K562 (cell line): ENCODE measurements around the gene FOLR2. TPM values are rescaled to one million over a fixed set of nuclear protein-coding genes. Genes with fewer than 3 reads are reported as not detected.

Experiments used
- ATAC-seq: fragments of 200-7000 bp; cut with Tn5 transposase; 3 replicates; pipeline ENCODE4 v1.9.1; 2020; ENCODE audit warnings: moderate library complexity
- BruUV-seq: library from RNA; stranded (reverse); fragments of 400-500 nt; replicated peaks from 2 replicates; lab custom pipeline; 2021; lab: Mats Ljungman, UMichigan
- CTCF ChIA-PET: fragments of 300-600 bp; formaldehyde crosslinking; extraction: SDS; loops from one replicate; lab custom pipeline; 2021; ENCODE audit warnings: low intra/inter-chr PET ratio; lab: Yijun Ruan, JAX
- POLR2A ChIA-PET: fragments of 300-600, 350-650 bp; sonication (Branson Sonifier 250); formaldehyde crosslinking; extraction: SDS; loops from one replicate; lab custom pipeline; 2021; ENCODE audit warnings: antibody characterized with exemption, inconsistent platforms; lab: Yijun Ruan, JAX
- DNase-seq, 4 experiments: peaks; one replicate each; pipeline versions ENCODE4 v3.0.0 to v3.0.0-alpha.2; 2011 to 2018; ENCODE audit warnings: low spot score in 3 of 4, mixed read lengths in 3 of 4; ENCODE audit errors: extremely low read depth in 1 of 4
- FAIRE-seq: peaks from 2 replicates; lab custom pipeline; 2011; peaks lifted over from hg19 to GRCh38; lab: Jason Lieb, UNC
- H2AFZ ChIP-seq: 2 replicates; pipeline ENCODE4 v1.6.0; 2011; ENCODE audit warnings: low read depth, low read length, control low read depth, inconsistent platforms
- H3K27ac ChIP-seq: fragments of 200-600 bp; 3 replicates; pipeline ENCODE4 v1.8.0; 2011; ENCODE audit warnings: low read depth, mild to moderate bottlenecking, control low read depth, inconsistent platforms, low read length, moderate library complexity, mixed read lengths; ENCODE audit errors: extremely low read depth
- H3K27me3 ChIP-seq, 2 experiments: fragments of 300-600 bp in 1 of 2; 2 replicates in 1 of 2; 3 replicates in 1 of 2; pipeline versions ENCODE4 v1.6.0 to v1.8.0; 2011; ENCODE audit warnings: inconsistent platforms in 2 of 2, low read length in 2 of 2, mild to moderate bottlenecking in 1 of 2, mixed read lengths in 1 of 2, moderate library complexity in 1 of 2; ENCODE audit not compliant: control insufficient read depth in 2 of 2, insufficient read depth in 2 of 2
- H3K36me3 ChIP-seq: fragments of 300-600 bp; 3 replicates; pipeline ENCODE4 v1.8.0; 2011; ENCODE audit warnings: mild to moderate bottlenecking, low read length, inconsistent platforms; ENCODE audit not compliant: control insufficient read depth, insufficient read depth
- H3K4me1 ChIP-seq, 2 experiments: fragments of 200-600 bp in 1 of 2; replicated peaks in 1 of 2; 2 replicates in 1 of 2; 3 replicates in 1 of 2; pipeline versions ENCODE4 v1.5.1 to v1.8.0; 2011; ENCODE audit warnings: inconsistent platforms in 2 of 2, low read length in 2 of 2, mild to moderate bottlenecking in 1 of 2, mixed read lengths in 1 of 2, moderate library complexity in 1 of 2; ENCODE audit not compliant: control insufficient read depth in 2 of 2, insufficient read depth in 2 of 2
- H3K4me2 ChIP-seq: 2 replicates; pipeline ENCODE4 v1.6.1; 2011; ENCODE audit warnings: low read length, control low read depth, inconsistent platforms, mixed read lengths; ENCODE audit not compliant: insufficient read depth
- H3K4me3 ChIP-seq: fragments of 200-600 bp; sonication (generic), shearing (Covaris generic); 2 replicates; pipeline ENCODE4 v1.5.1; 2016; ENCODE audit warnings: control low read depth, inconsistent platforms
- H3K79me2 ChIP-seq: fragments of 200-600 bp; 3 replicates; pipeline ENCODE4 v1.8.0; 2011; ENCODE audit warnings: low read length, inconsistent platforms; ENCODE audit not compliant: control insufficient read depth, insufficient read depth
- H3K9ac ChIP-seq, 2 experiments: 2 replicates each; pipeline versions ENCODE4 v1.6.0 to v1.6.1; 2011; ENCODE audit warnings: low read depth in 2 of 2, low read length in 2 of 2, control low read depth in 1 of 2, inconsistent platforms in 1 of 2, mild to moderate bottlenecking in 1 of 2, mixed read lengths in 1 of 2; ENCODE audit not compliant: insufficient read depth in 1 of 2
- H3K9me1 ChIP-seq: one replicate; pipeline ENCODE4 v1.6.0; 2011; ENCODE audit warnings: inconsistent platforms, mild to moderate bottlenecking, low read length, moderate library complexity; ENCODE audit not compliant: control insufficient read depth, insufficient read depth
- H3K9me3 ChIP-seq: replicated peaks from 2 replicates; pipeline ENCODE4 v1.5.1; 2011; ENCODE audit warnings: low read depth, low read length, inconsistent platforms; ENCODE audit not compliant: control insufficient read depth, insufficient read depth
- H4K20me1 ChIP-seq: replicated peaks from 2 replicates; pipeline ENCODE4 v1.6.1; 2011; ENCODE audit warnings: low read length, inconsistent platforms, mixed read lengths; ENCODE audit not compliant: control insufficient read depth, insufficient read depth
- BRF1 ChIP-seq: IDR thresholded peaks from 3 replicates; pipeline ENCODE4 v1.6.1; 2011; ENCODE audit warnings: borderline replicate concordance, mild to moderate bottlenecking; ENCODE audit not compliant: insufficient read length; ENCODE audit errors: extremely low read depth
- ERF ChIP-seq: fragments of 450-650 bp; formaldehyde crosslinking; IDR thresholded peaks from 2 replicates; pipeline ENCODE4 v1.4.0; 2020; ENCODE audit warnings: mild to moderate bottlenecking, mixed read lengths
- HMG20A ChIP-seq: fragments of 450-650 bp; formaldehyde crosslinking; conservative IDR thresholded peaks from 2 replicates; pipeline ENCODE4 v1.4.0; 2020; ENCODE audit warnings: mild to moderate bottlenecking, mixed read lengths
- ILF3 ChIP-seq: fragments of 450-650 bp; IDR thresholded peaks from 2 replicates; pipeline ENCODE4 v1.6.1; 2018; ENCODE audit warnings: antibody characterized with exemption, mild to moderate bottlenecking, moderate library complexity, borderline replicate concordance
- LARP7 ChIP-seq: fragments of 450-650 bp; IDR thresholded peaks from 2 replicates; pipeline ENCODE4 v1.6.1; 2016
- RBBP5 ChIP-seq: fragments of 200-600 bp; sonication (generic); IDR thresholded peaks from 2 replicates; pipeline ENCODE4 v1.6.1; 2012; ENCODE audit warnings: borderline replicate concordance, mild to moderate bottlenecking, low read length, control low read depth, inconsistent platforms; ENCODE audit not compliant: insufficient read depth, poor library complexity, severe bottlenecking
- SIX5 ChIP-seq, 2 experiments: IDR thresholded peaks; 2 replicates each; pipeline ENCODE4 v1.6.1; 2011; ENCODE audit warnings: low read length in 2 of 2, borderline replicate concordance in 1 of 2, low read depth in 1 of 2, mild to moderate bottlenecking in 1 of 2, moderate library complexity in 1 of 2; ENCODE audit not compliant: insufficient read depth in 1 of 2
- ZKSCAN3 ChIP-seq: fragments of 250-450 bp; sonication (Bioruptor Pico); IDR thresholded peaks from 2 replicates; pipeline ENCODE4 v1.4.0; 2020
- ZNF140 ChIP-seq: fragments of 250-450 bp; sonication (Bioruptor Pico); IDR thresholded peaks from 2 replicates; pipeline ENCODE4 v1.8.0; 2021; ENCODE audit warnings: moderate library complexity, mild to moderate bottlenecking, inconsistent platforms
- WGBS: fragments of 100-300 bp; shearing (Covaris generic); methylation state at CpG from one replicate; pipeline ENCODE4 v1.1.6; 2016; ENCODE audit warnings: low coverage, mixed read lengths; ENCODE audit not compliant: insufficient coverage; ENCODE audit errors: missing lambda C conversion rate; 5-methylcytosine and 5-hydroxymethylcytosine counted together
- in situ Hi-C: fragments of 300-500 bp; cut with MboI; formaldehyde crosslinking; loops from 4 replicates; pipeline ENCODE4 v1.15.0; 2018; ENCODE audit warnings: inconsistent platforms, mixed read lengths
- intact Hi-C: fragments of 100-400 bp; cut with micrococcal nuclease; formaldehyde crosslinking; loops from 2 replicates; pipeline ENCODE4 v1.14.2; 2022
- polyA plus RNA-seq, 8 experiments: library from polyadenylated mRNA; depleted of rRNA in 4 of 8; stranded (reverse) in 5 of 8; unstranded in 3 of 8; fragments of >200 nt; fragmentation: Nextera tagmentation in 2 of 8; fragmentation: Illumina TruSeq in 1 of 8; extraction: Ambion mirVana in 2 of 8; extraction: Trizol in 1 of 8; gene quantifications; 2 replicates each; pipeline versions ENCODE4 v1.2.1 to v1.2.3, GENCODE V29; 2011 to 2014; ENCODE audit warnings: inconsistent platforms in 1 of 8, missing spikeins in 1 of 8
- total RNA-seq, 7 experiments: library from RNA; depleted of rRNA in 6 of 7; stranded (reverse); fragments of >200 nt in 6 of 7; fragmentation: Illumina TruSeq in 2 of 7; extraction: Trizol in 2 of 7; gene quantifications; 2 replicates each; pipeline versions ENCODE4 v1.2.1 to v1.2.3, GENCODE V29; 2011 to 2021; ENCODE audit warnings: low replicate concordance in 1 of 7
- TF ChIP-seq, protein P1 (sequence below): fragments of 250-450 bp; sonication (Bioruptor Pico); IDR thresholded peaks from 2 replicates; pipeline ENCODE4 v1.5.0; 2021

The FOLR2 gene
- total and polyA plus RNA-seq, 9 of the 15 experiments (the other 6 are each of a cell fraction or from before 2014, with no cell fraction given): 0.27 TPM; not detected in 8

DNA sequence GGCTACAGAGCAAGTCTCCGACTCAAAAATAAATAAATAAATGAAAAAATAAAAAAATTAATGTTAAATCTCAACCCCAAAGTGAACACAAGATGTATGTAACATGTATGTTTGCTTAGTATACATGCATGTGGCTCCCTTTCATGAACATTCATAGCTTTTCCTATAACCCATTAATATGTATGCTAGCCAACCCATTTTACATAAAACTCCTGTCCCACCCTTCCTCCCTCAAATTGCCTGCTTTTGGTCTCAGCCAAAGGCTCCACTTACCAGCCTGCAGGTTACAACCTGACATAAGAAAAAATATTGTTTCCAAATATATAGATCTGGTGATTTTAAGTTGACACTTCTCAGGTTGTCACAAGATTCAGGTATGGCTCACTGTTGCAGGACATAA lies 28.3 kb upstream of the FOLR2 start:
- H3K4me2 ChIP-seq: no peak overlapping the region
- no TSS peak for BruUV-seq
- ChIA-PET CTCF (no interaction called here), POLR2A (no interaction called here)
- H3K27ac ChIP-seq: no peak overlapping the region
- DNase-seq (no peak), FAIRE-seq (no peak), ATAC-seq (no peak)
- TF ChIP-seq ZNF140 (CRISPR knock-in tag) (no peak), LARP7 (no peak), HMG20A (CRISPR knock-in tag) (no peak), BRF1 (no peak), SIX5 (IDR thresholded peaks at IDR 0.05; ENCODE audit: borderline replicate concordance in 1 of 2, insufficient read depth in 1 of 2, low read depth in 1 of 2, low read length in 2 of 2) (no peak), ZKSCAN3 (CRISPR knock-in tag) (no peak), ILF3 (no peak), ERF (no peak), RBBP5 (no peak)
- TF ChIP-seq, protein P1, sequence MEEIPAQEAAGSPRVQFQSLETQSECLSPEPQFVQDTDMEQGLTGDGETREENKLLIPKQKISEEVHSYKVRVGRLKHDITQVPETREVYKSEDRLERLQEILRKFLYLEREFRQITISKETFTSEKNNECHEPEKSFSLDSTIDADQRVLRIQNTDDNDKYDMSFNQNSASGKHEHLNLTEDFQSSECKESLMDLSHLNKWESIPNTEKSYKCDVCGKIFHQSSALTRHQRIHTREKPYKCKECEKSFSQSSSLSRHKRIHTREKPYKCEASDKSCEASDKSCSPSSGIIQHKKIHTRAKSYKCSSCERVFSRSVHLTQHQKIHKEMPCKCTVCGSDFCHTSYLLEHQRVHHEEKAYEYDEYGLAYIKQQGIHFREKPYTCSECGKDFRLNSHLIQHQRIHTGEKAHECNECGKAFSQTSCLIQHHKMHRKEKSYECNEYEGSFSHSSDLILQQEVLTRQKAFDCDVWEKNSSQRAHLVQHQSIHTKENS (CRISPR knock-in tag): no peak
- H3K9me1 ChIP-seq: no peaks in the 10 kb centered on the region
- H3K79me2 ChIP-seq: no peaks in the 10 kb centered on the region
- no peaks in the 10 kb centered on the region for H3K27me3 ChIP-seq
- peaks cover 5 to 11% of the 10 kb centered on the region in 2 experiments for H3K4me1 ChIP-seq
- no peaks in the 10 kb centered on the region for H3K9me3 ChIP-seq
- 47% methylated on average over 1 of the region's 1 CpG for WGBS
- no peak overlapping the region for H3K4me3 ChIP-seq
- in situ Hi-C loops: loop anchor here (10.0 kb wide), 1 partner anchor 163 kb away; no protein-coding TSS in a partner anchor
- H3K36me3 ChIP-seq: no peaks in the 10 kb centered on the region
- H2AFZ ChIP-seq: no peak overlapping the region
- intact Hi-C loops: no loop called here
- no peak overlapping the region for H3K9ac ChIP-seq
- no peaks in the 10 kb centered on the region for H4K20me1 ChIP-seq
